HFF-Myc (cell line): ENCODE results near the gene LUC7L2.
"Not testable (repeated sequence)": the region's sequence is repeated elsewhere in the genome, so short reads cannot be mapped to it uniquely, and the experiment has no call there.

Source experiments
- DNase-seq: peaks from one replicate; pipeline ENCODE4 v3.0.0-alpha.2; 2011; ENCODE audit warnings: low read depth; ENCODE audit errors: extremely low read depth
- H3K4me3 ChIP-seq: replicated peaks from 2 replicates; pipeline ENCODE4 v1.5.1; 2011; ENCODE audit warnings: low read depth, mild to moderate bottlenecking, control low read depth, low read length
- CTCF ChIP-seq: IDR thresholded peaks from 2 replicates; pipeline ENCODE4 v1.5.1; 2012; ENCODE audit warnings: mild to moderate bottlenecking, low read depth, low read length, control low read depth; ENCODE audit errors: missing control alignments

Gene LUC7L2

DNA sequence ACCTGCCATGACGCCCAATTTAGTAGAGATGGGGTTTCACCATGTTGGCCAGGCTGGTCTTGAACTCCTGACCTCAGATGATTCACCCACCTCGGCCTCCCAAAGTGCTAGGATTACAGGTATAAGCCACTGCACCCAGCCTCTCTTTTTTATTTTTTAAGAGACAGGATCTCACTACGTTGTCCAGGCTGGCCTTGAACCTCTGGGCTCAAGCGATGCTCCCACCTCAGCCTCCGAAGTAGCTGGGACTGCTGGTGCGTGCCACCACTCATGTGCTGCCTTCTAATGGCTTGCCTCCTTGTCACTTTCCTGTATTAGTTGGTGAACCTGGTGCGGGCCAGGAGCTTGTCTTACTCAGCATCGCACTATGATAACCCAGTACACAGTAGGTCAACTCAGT, 96.8 kb downstream of the LUC7L2 start:
- no peak for DNase-seq

GRCh38 chr7:139457153-139457946, 97.7 kb downstream of the LUC7L2 start:
- H3K4me3 ChIP-seq, result no peak overlapping the region
- DNase-seq, result no peak
- no peak for TF ChIP-seq CTCF

More for the DNA sequence above, 96.8 kb downstream of the LUC7L2 start:
- H3K4me3 ChIP-seq, result no peak overlapping the region
- TF ChIP-seq CTCF, result no peak

GRCh38 chr7:139463421-139463820, 103.7 kb downstream of the LUC7L2 start:
- not testable (repeated sequence) for H3K4me3 ChIP-seq, DNase-seq

DNA sequence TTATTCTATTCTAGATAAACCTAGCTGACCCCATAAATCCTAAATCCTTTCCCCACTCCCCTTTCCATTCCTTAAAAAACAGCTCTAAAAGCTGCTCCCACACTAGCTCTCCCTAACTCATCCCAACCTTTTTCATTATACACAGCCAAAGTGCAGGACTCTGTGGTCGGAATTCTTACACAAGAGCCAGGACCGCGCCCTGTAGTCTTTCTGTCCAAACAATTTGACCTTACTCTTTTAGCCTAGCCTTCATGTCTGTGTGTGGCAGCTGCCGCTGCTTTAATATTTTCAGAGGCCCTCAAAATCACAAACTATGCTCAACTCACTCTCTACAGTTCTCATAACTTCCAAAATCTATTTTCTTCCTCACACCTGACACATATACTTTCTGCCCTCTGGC, 104.8 kb downstream of the LUC7L2 start:
- not testable (repeated sequence) for H3K4me3 ChIP-seq, DNase-seq

DNA sequence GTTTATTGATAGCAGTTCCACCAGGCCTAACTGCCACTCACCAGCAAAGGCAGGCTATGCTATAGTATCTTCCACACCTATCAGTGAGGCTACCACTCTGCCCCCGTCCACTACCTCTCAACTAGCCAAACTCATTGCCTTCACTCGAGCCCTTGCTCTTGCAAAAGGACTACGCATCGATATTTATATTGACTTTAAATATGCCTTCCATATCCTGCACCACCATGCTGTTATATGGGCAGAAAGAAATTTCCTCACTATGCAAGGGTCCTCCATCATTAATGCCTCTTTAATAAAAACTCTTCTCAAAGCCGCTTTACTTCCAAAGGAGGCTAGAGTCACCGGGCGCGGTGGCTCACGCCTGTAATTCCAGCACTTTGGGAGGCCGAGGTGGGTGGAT, 105.4 kb downstream of the LUC7L2 start:
- not testable (repeated sequence) for H3K4me3 ChIP-seq, DNase-seq

DNA sequence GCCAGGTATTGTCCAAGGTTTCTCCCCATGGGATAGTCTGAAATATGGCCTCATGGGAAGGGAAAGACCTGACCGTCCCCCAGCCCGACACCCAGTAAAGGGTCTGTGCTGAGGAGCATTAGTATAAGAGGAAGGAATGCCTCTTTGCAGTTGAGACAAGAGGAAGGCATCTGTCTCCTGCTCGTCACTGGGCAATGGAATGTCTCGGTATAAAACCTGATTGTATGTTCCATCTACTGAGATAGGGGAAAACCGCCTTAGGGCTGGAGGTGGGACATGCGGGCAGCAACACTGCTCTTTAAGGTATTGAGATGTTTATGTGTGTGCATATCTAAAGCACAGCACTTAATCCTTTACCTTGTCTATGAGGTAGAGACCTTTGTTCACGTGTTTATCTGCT, 108.0 kb downstream of the LUC7L2 start:
- H3K4me3 ChIP-seq, DNase-seq: not testable (repeated sequence)

GRCh38 chr7:139468281-139468680, 108.6 kb downstream of the LUC7L2 start:
- not testable (repeated sequence) for DNase-seq, H3K4me3 ChIP-seq

GRCh38 chr7:139471740-139472353, 112.2 kb downstream of the LUC7L2 start:
- DNase-seq, result no peak
- no peak for TF ChIP-seq CTCF
- no peak overlapping the region for H3K4me3 ChIP-seq
